Small intestine (tissue), 7 donors: ENCODE measurements around the gene TOX2. TPM values are rescaled to one million over a fixed set of nuclear protein-coding genes. Genes with fewer than 3 reads are reported as not detected.

Experiments
- DNase-seq, 2 donors: peaks; one replicate each; pipeline versions ENCODE4 v3.0.0 to v3.0.0-alpha.2; 2013
- FAIRE-seq: peaks from 2 replicates; lab custom pipeline; 2012; peaks lifted over from hg19 to GRCh38; lab: Jason Lieb, UNC
- H3K27ac ChIP-seq, 3 donors: one replicate each; pipeline ENCODE4 v1.5.1; 2013; ENCODE audit warnings: low read length in 2 of 3, mild to moderate bottlenecking in 2 of 3, control low read depth in 1 of 3, inconsistent platforms in 1 of 3, low read depth in 1 of 3, moderate library complexity in 1 of 3
- H3K27me3 ChIP-seq, 3 donors: one replicate each; pipeline ENCODE4 v1.6.1; 2013; ENCODE audit warnings: low read length in 3 of 3, inconsistent platforms in 1 of 3; ENCODE audit not compliant: control insufficient read depth in 3 of 3, insufficient read depth in 3 of 3
- H3K36me3 ChIP-seq, 3 donors: one replicate each; pipeline ENCODE4 v1.6.1; 2013; ENCODE audit warnings: low read length in 3 of 3, inconsistent platforms in 1 of 3, low read depth in 1 of 3, mild to moderate bottlenecking in 1 of 3, moderate library complexity in 1 of 3; ENCODE audit not compliant: control insufficient read depth in 3 of 3, insufficient read depth in 2 of 3
- H3K4me1 ChIP-seq, 3 donors: one replicate each; pipeline ENCODE4 v1.6.1; 2013; ENCODE audit warnings: low read length in 2 of 3, inconsistent platforms in 1 of 3, low read depth in 1 of 3, mild to moderate bottlenecking in 1 of 3, moderate library complexity in 1 of 3; ENCODE audit not compliant: control insufficient read depth in 3 of 3, insufficient read depth in 2 of 3
- H3K4me3 ChIP-seq, 3 donors: one replicate each; pipeline ENCODE4 v1.5.1; 2013; ENCODE audit warnings: low read length in 3 of 3, control low read depth in 1 of 3, inconsistent platforms in 1 of 3, low read depth in 1 of 3, mild to moderate bottlenecking in 1 of 3, moderate library complexity in 1 of 3
- H3K9me3 ChIP-seq, 2 donors: one replicate each; pipeline ENCODE4 v1.6.1; 2013; ENCODE audit warnings: low read depth in 1 of 2, low read length in 1 of 2; ENCODE audit not compliant: control insufficient read depth in 2 of 2, insufficient read depth in 1 of 2
- WGBS, 3 donors: extraction: QIAGEN DNeasy Blood & Tissue Kit; methylation state at CpG; one replicate each; pipeline ENCODE4 v1.1.7; 2013; 5-methylcytosine and 5-hydroxymethylcytosine counted together
- polyA plus RNA-seq, 4 donors: library from polyadenylated mRNA; stranded (reverse) in 3 of 4; unstranded in 1 of 4; fragments of 200-250 nt in 3 of 4; fragments of 120-200 nt in 1 of 4; gene quantifications; one replicate each; pipeline versions ENCODE4 v1.2.1 to v1.2.3, GENCODE V29; 2013
- donor health status: healthy with polysubstance abuse.
- donor health status: control.
- donor health status: control.
- donor health status: Bipolar disorder and iron deficiency.
- donor health status: healthy.

Gene TOX2
- polyA plus RNA-seq, 4 donors: 1.7 to 10.6 (median 3.0) TPM; not detected in 1

GRCh38 chr20:44010162-44010704, 95.6 kb downstream of the TOX2 start:
- Histone ChIP-seq H3K4me1 (peaks cover 0 to 10% (median 0%) of the 10 kb centered on the region in 3 donors), H3K27ac (no peak overlapping the region), H3K27me3 (no peaks in the 10 kb centered on the region), H3K9me3 (no peaks in the 10 kb centered on the region), H3K4me3 (no peak overlapping the region), H3K36me3 (no peaks in the 10 kb centered on the region)
- no peak for DNase-seq
- no peak for FAIRE-seq
- WGBS, 3 donors: 19 to 59% (median 47%) methylated on average over 9 of the region's 9 CpGs

- 82 to 94% (median 86%) methylated on average over 10 of the region's 10 CpGs for WGBS, 3 donors
- H3K27ac ChIP-seq: no peak overlapping the region
- peaks cover 0 to 13% (median 0%) of the 10 kb centered on the region in 3 donors for H3K4me1 ChIP-seq
- no peak for FAIRE-seq
- H3K4me3 ChIP-seq: no peak overlapping the region
- H3K9me3 ChIP-seq: no peaks in the 10 kb centered on the region
- H3K36me3 ChIP-seq: no peaks in the 10 kb centered on the region
- no peaks in the 10 kb centered on the region for H3K27me3 ChIP-seq
- no peak for DNase-seq
Measured at GRCh38 chr20:44011251-44011940, 96.7 kb downstream of the TOX2 start.

- 91 to 97% (median 93%) methylated on average over 4 of the region's 4 CpGs for WGBS, 3 donors
- Histone ChIP-seq H3K27me3 (no peaks in the 10 kb centered on the region), H3K36me3 (no peaks in the 10 kb centered on the region), H3K27ac (no peak overlapping the region), H3K4me1 (peaks cover 0 to 14% (median 0%) of the 10 kb centered on the region in 3 donors), H3K4me3 (no peak overlapping the region), H3K9me3 (no peaks in the 10 kb centered on the region)
- FAIRE-seq (no peak), DNase-seq (no peak)
Measured at GRCh38 chr20:44012466-44013226, 98.0 kb downstream of the TOX2 start.

GRCh38 chr20:44014807-44015732, 100.4 kb downstream of the TOX2 start:
- no peaks in the 10 kb centered on the region for H3K9me3 ChIP-seq
- no peak for FAIRE-seq
- WGBS, 3 donors: 15 to 38% (median 34%) methylated on average over 17 of the region's 17 CpGs
- H3K4me3 ChIP-seq: no peak overlapping the region
- DNase-seq: peak; percentile 30 to 35
- peaks cover 3 to 24% (median 4%) of the 10 kb centered on the region in 3 donors for H3K4me1 ChIP-seq
- H3K27ac ChIP-seq: no peak overlapping the region
- no peaks in the 10 kb centered on the region for H3K36me3 ChIP-seq
- H3K27me3 ChIP-seq: no peaks in the 10 kb centered on the region

GRCh38 chr20:44015733-44016103, 101.1 kb downstream of the TOX2 start:
- H3K9me3 ChIP-seq: no peaks in the 10 kb centered on the region
- H3K27ac ChIP-seq: no peak overlapping the region
- no peak overlapping the region for H3K4me3 ChIP-seq
- WGBS, 3 donors: 18 to 58% (median 31%) methylated on average over 9 of the region's 9 CpGs
- H3K36me3 ChIP-seq: no peaks in the 10 kb centered on the region
- H3K4me1 ChIP-seq: peaks cover 3 to 24% (median 4%) of the 10 kb centered on the region in 3 donors
- peak in 1 of 2 donors; percentile 11 for DNase-seq
- H3K27me3 ChIP-seq: no peaks in the 10 kb centered on the region
- no peak for FAIRE-seq

GRCh38 chr20:44016525-44016924, 101.9 kb downstream of the TOX2 start:
- 50 to 74% (median 58%) methylated on average over 6 of the region's 6 CpGs for WGBS, 3 donors
- H3K9me3 ChIP-seq: no peaks in the 10 kb centered on the region
- no peaks in the 10 kb centered on the region for H3K36me3 ChIP-seq
- no peaks in the 10 kb centered on the region for H3K27me3 ChIP-seq
- no peak for DNase-seq
- peaks cover 3 to 24% (median 4%) of the 10 kb centered on the region in 3 donors for H3K4me1 ChIP-seq
- FAIRE-seq: no peak
- no peak overlapping the region for H3K4me3 ChIP-seq
- H3K27ac ChIP-seq: no peak overlapping the region

- WGBS, 3 donors: 90 to 93% (median 90%) methylated on average over 11 of the region's 11 CpGs
- H3K36me3 ChIP-seq: no peaks in the 10 kb centered on the region
- no peaks in the 10 kb centered on the region for H3K27me3 ChIP-seq
- no peak for DNase-seq
- no peaks in the 10 kb centered on the region for H3K9me3 ChIP-seq
- H3K4me3 ChIP-seq: no peak overlapping the region
- peaks cover 3 to 24% (median 4%) of the 10 kb centered on the region in 3 donors for H3K4me1 ChIP-seq
- no peak for FAIRE-seq
- H3K27ac ChIP-seq: no peak overlapping the region
Measured at GRCh38 chr20:44017211-44017610, 102.6 kb downstream of the TOX2 start.

GRCh38 chr20:44017905-44018258, 103.2 kb downstream of the TOX2 start:
- H3K9me3 ChIP-seq: no peaks in the 10 kb centered on the region
- H3K27ac ChIP-seq: peak overlapping the region in 1 of 3 donors; percentile 22
- no peaks in the 10 kb centered on the region for H3K36me3 ChIP-seq
- H3K27me3 ChIP-seq: no peaks in the 10 kb centered on the region
- WGBS, 3 donors: 11 to 40% (median 30%) methylated on average over 4 of the region's 4 CpGs
- H3K4me3 ChIP-seq: no peak overlapping the region
- FAIRE-seq: no peak
- H3K4me1 ChIP-seq: peaks cover 3 to 24% (median 4%) of the 10 kb centered on the region in 3 donors
- no peak for DNase-seq
